ENCODE data around the gene ST7L.
"Not testable (repeated sequence)": the region's sequence is repeated elsewhere in the genome, so short reads cannot be mapped to it uniquely, and the experiment has no call there.

ST7L gene, protein sequence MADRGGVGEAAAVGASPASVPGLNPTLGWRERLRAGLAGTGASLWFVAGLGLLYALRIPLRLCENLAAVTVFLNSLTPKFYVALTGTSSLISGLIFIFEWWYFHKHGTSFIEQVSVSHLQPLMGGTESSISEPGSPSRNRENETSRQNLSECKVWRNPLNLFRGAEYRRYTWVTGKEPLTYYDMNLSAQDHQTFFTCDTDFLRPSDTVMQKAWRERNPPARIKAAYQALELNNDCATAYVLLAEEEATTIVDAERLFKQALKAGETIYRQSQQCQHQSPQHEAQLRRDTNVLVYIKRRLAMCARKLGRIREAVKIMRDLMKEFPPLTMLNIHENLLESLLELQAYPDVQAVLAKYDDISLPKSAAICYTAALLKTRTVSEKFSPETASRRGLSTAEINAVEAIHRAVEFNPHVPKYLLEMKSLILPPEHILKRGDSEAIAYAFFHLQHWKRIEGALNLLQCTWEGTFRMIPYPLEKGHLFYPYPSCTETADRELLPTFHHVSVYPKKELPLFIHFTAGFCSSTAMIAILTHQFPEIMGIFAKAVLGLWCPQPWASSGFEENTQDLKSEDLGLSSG

DNA sequence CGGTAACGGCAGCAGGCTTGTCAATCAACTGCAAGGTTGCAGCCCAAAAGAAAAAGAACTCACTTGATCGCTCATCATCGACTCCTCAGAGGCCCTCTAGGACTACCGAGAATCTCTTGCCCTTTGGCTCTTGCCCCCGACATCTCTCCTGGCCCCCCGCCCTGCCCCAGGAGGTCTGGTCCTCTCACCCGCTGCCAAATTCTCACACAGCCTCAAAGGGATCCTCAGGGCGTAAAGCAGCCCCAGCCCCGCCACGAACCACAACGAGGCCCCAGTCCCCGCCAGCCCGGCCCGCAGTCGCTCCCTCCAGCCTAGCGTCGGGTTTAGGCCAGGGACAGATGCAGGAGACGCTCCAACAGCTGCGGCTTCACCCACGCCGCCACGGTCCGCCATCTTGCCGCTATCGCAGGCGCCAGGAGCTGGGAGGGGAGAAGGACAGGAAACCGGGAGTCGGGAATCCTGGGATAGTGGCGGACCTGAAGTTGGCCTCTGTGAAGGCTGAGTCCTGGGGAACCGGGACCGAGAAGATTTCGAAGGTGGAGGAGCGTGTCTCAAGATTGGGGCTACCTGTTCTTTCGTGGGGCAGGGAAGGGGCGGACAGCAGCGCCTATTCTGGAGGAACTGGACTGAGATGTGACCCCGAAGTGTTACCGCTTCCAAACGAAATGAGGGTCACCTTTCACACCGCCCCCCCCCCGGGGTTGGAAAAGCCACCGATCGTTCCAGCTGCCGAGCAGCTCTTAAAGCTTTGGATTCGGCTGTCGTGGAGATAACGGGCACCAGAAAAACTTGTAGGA lies at the start of gene ST7L:
Gene ST7L (minus strand): TSS at position 421 of the 797 bp plus-strand sequence. CDS start 28 bp downstream, at position 393.
- peak; percentile 65 for DNase-seq

DNA sequence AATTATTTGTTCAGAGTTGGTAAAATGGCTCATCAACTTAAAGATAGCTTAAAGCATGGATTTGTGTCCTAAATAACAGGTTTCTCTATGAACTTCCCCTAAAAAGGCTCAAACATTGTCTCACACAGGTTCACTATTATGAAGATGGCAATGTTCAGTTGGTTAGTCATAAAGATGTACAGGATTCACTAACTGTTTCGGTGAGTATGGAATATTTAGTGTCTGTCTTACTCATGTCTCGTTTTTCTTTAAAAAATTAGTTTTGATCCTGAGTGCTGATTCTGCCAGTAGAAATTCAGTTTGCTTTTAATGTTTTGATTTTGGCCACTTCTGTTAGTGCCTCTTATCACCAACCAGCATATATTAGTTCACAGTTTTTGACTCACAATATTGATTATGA lies 48.0 kb upstream of the ST7L start:
- DNase-seq, result no peak

DNA sequence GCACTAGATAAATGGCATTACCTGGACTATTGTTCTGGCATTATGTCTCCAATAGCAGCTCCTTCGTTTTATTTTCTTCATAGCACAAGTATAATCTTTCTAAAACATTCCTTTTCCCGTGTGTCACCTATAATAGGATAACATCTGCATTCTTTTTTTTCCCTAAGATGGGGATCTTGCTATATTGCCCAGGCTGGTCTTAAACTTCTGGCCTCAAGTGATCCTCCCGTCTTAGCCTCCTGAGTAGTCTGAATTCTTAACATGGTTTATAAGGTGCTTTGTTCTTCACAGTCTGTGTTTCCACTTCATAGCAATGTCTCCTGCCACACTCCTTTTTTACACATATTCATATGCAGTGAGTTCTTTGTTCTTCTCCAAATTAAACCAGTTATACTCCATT lies 46.9 kb upstream of the ST7L start:
- no peak for DNase-seq

DNA sequence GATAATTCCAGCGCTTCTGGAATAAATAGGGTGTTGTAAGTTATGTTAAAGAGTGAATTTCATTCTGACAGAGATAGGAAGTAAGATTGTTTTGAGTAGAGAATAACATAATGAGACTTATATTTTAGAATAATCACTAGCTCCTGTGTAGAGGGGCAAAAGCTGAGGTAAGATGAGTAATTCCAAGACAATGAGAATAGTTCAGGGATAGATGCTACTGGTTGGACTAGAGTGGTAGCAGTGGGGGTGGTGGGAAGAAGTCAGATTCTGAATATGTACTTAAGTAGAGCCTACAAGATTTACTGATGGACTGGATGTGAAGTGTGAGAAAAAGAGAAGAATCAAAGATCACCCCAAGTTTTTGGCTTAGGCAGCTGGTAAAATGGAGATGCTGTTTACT lies 32.3 kb upstream of the ST7L start:
- no peak for DNase-seq

DNA sequence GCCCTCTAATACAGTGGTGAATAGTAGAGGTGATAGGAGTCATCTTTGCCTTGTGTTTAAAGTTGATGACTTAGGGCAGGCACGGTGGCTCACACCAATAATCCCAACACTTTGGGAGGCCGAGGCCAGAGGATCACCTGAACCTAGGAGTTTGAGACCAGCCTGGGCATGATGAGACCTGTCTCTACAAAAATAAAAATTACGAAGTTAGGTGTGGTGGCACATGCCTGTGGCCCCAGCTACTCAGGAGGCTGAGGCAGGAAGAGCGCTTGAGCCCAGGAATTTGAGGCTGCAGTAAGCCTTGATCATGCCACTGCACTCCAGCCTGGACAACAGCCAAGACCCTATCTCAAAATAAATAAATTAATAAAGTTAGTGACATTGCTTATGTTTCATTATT lies 27.3 kb upstream of the ST7L start:
- no peak for DNase-seq

DNA sequence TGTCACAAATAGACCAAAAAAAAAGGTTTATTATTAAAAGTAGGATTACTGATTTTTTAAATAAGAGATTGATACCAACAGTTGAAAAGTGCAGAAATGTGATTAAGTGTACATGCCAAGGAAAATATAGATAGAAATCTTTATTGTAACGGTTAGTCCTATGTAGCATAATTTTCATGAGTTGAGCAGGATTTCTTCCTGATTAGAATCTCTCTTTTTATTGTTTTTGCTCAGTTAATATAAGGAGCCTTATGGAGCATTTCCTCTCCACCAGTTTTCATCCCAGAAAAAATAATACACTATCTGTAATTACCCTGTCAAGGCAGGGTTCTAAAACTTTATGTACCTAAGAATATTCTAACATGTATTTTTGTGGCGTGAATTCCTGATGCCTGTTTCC lies 24.1 kb upstream of the ST7L start:
- DNase-seq, result no peak

DNA sequence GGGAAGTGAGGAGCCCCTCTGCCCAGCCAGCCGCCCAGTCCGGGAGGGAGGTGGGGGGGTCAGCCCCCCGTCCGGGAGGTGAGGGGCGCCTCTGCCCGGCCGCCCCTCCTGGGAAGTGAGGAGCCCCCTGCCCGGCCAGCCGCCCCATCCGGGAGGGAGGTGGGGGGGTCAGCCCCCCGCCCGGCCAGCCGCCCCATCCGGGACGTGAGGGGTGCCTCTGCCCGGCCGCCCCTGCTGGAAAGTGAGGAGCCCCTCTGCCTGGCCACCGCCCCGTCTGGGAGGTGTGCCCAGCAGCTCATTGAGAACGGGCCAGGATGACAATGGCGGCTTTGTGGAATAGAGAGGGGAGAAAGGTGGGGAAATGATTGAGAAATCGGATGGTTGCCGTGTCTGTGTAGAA lies 21.5 kb upstream of the ST7L start:
- DNase-seq, result not testable (repeated sequence)

DNA sequence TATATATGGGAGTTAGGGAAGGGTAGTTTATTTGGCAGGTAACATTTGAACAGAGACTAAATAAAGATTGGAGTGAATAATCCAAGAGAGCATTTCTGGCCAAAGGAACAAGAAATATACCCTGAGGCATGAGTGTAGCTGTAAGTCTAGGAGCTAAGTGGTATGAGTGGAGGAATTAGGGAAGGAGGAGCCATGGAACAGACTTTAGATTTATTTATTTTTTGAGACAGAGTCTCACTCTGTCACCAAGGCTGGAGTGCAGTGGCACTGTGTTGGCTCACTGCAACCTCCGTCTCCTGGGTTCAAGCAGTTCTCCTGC lies 19.1 kb upstream of the ST7L start:
- no peak for DNase-seq

DNA sequence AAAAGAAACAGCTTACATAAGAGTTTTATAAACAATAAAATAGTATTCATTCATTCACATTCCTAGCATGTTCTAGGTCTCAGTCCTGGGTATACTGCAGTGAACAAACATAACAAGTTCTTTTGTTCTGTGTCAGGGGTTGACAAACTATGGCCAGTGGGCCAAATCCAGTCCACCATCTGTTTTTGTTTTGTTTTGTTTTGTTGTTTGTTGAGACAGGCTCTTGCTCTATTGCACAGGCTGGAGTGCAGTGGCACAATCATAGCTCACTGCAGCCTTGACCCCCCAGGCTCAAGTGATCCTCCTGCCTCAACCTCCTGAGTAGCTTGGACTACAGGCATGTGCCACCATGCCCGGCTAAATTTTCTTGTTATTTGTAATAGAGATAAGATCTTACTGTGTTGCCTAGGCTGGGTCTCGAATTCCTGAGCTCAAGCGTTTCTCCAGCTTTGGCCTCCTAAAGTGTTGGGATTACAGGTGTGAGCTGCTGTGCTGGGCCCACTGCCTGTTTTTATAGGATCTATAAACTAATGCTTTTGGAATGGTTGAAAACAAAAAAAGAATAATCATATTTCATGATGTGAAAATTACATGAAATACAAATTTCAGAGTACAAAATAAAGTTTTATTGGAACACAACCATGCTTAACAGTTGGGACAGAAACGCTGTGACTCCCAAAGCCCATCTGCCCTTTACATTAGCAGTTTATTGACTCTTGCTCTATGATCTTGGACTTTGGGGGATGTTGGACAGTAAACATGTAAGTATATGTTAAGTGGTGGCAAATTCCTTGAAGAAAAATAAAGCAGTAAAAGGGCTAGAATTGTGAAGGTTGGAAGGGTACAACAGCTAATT lies 18.5 kb upstream of the ST7L start:
- DNase-seq, result no peak

DNA sequence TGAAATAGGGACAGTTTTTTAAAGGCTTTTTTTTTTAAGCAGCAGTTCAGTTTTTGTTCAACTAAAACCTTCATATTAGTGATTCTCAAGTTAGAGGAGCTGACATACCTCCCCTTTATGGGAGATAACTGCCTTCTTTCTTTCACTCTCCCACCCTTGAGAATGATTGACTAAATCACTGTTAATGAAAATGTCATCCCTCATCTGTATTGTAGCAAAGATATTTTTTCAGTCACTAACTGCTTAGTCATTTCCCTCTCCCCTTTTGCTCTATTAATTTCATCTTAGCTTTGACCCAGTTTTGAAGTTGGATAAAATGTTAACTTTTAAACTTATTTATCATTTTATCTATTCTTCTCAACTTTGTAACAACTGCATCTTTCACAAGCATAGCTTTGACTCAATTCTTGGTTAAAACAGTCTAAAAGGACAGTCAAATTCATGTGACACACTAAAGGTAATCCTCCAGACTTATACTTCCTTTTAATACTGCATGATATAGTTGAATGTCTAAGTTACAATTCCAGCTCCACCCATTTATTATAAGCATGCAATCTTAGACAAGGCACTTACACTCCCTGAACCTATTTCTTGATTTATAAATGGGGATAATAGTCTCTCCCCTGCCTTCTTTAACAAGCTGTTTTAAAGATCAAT lies 17.8 kb upstream of the ST7L start:
- no peak for DNase-seq

DNA sequence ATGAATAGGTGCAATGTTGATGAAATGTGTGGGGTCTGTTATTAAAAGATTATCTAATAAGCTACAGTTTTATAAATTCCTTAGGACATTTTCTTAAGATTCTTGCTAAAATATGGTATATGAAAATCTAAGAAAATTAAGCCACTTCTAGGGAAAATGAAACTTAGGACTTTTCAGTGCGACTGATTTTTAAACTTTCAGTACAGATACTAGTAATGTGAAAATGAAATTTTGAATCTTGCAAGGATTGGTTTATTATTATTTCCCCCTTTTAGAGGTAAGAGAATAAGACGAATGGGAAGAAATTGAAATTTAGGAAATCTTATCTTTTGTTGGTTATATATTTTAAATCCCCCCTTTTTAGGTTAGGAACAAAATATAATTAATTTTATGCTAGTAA lies 17.1 kb upstream of the ST7L start:
- no peak for DNase-seq

DNA sequence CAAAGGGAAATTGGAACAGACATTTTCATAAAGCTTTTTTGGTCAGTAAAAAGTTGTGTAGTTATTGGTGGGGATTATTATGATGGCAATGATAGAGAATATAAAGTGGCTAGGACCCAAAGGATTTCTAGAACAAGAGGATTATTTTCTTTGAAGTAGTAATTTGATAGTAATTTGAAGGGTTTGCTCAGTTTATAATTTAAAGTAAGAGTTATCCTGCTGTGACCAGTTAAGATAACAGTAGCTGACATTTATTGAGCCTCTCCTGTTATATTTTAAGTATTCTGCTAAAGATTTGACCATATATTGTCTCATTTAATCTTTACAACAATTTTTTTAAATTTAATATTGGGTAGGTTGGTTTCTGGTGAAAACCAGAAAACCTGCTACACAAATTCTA lies 15.4 kb upstream of the ST7L start:
- DNase-seq, result no peak

DNA sequence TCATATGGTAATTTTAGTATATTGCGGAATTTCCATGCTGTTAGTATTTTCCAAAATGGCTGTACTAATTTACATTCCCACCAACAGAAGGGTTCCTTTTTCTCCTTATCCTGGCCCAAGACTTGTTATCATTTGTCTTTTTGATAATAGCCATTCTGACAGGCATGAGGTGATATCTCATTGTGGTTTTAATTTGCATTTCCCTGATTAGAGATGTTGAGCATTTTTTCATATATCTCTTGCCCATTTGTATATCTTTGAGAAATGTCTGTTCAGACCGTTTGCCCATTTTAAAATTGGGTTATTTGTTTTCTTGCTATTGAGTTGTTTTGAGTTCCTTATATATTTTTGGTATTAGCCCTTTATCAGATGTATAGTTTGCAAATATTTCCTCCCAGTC lies 14.7 kb upstream of the ST7L start:
- DNase-seq, result no peak

DNA sequence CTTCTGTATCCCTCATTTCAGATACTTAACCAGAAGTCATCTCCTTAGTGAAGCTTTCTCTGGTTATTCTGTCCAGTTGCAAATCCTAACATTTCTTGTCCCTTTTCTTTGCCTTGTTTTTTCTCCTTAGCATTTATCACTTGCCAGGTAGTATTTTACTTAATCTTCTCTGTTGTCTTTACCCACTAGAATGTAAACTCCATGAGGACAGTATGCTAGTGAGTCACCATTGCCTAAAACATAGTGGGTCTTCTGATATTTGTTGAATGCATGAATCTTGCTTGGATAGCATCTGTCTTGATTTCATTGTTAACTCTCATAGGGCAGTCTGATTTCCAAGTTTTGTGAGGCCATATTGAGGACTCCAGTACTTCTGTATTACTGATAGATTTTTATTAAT lies 10.3 kb upstream of the ST7L start:
- DNase-seq, result no peak

DNA sequence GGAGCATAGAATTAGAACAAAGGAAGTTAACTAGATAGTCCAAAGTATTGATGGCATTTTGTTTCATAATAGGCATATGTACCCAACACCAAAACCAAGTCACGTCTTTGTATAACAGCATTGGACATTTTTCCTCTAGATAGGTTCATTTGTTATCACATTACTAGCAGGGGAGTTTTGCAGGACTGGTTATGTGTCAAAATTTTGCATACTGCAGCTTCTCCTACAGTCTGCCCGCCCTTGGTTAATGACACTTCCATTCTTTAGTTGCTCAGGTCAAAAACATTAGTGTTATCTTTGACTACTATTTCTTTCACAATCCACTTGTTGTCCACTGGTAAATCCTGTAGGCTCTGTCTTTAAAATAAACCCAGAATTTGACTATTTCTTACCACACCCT lies 9.6 kb upstream of the ST7L start:
- DNase-seq, result no peak

DNA sequence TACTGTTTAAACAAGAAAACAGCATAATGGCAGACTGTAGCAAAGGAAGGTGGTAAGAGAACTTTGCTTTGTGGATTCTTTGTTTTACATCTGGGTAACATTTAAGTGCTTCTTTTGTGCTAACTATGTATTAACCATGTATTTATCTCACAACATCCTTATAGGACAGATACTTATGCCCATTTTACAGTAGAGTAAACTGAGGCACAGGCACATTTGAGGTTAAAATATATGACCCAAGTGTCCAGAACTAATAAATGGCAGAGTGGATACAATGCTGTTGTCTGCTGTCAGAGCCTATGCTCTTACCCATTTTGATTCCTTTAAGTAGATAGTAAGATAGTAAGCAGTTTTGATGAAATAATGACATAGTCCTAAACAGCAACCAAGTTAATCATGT lies 7.9 kb upstream of the ST7L start:
- DNase-seq, result no peak

DNA sequence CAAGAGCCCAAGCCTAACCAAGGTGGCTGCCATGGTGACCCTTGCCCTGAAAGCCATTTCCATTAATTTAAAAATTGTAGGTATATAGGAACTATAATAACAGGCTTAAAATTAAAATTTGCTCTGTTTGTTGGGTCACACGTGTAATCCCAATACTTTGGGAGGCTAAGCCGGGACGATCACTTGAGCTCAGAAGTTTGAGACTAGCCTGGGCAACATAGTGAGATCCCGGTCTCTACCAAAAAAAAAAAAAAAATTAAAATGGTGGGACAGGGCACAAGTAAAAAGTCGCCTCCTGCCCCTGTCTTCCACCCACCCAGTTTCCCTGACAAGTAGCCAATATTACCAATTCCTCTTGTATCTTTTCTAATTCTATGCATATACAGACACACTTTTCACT lies 7.3 kb upstream of the ST7L start:
- no peak for DNase-seq

DNA sequence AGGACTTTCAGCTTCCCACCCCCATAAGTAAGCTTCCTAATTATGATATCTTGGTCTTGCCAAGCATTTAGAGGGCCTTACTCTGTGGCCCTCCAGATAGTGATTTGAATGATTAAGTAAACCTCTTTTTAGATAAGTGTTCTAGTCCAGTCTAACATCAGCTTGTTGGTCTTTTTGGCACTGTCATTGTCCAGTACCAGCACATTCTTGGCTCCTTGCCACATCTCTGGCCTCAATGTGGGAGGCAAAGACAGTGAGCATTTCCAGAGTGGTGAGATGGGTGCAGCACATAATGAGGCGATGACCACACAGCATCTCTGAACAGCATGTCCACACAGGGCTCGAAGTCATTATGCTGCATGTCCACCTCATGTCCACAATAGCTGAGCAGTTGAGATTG lies 6.8 kb upstream of the ST7L start:
- no peak for DNase-seq

DNA sequence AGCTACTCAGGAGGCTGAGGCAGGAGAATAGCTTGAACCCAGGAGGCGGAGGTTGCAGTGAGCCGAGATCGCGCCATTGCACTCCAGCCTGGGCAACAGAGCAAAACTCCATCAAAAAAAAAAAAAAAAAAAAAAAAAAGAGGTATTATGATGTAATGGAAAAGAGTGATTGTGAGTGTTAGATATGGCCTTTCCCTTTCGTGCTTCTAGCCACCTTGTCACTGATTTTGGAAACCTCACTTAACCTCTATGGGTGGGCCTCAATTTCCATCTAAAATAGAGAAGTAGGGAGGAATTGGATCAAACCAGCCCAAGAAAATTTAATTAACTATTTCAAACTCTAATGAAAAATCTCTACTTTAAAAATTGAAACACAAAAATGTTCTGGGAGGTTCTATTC lies 5.6 kb upstream of the ST7L start:
- DNase-seq, result not testable (repeated sequence)

DNA sequence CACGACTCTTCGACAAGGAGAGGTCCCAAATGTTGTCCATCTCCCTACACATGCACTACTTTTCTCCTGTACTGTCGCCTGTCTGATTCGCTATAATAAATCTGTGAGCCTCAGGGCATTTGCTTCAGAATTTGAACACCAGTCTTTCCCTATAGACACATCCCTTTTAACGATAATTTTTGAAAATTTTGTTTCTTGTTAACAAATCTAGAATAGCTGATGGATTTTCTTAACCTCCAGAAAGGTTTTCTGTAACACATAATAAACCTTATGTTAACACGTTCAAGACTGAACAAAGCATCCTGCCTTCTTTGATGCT lies 1.4 kb upstream of the ST7L start:
- DNase-seq, result no peak

DNA sequence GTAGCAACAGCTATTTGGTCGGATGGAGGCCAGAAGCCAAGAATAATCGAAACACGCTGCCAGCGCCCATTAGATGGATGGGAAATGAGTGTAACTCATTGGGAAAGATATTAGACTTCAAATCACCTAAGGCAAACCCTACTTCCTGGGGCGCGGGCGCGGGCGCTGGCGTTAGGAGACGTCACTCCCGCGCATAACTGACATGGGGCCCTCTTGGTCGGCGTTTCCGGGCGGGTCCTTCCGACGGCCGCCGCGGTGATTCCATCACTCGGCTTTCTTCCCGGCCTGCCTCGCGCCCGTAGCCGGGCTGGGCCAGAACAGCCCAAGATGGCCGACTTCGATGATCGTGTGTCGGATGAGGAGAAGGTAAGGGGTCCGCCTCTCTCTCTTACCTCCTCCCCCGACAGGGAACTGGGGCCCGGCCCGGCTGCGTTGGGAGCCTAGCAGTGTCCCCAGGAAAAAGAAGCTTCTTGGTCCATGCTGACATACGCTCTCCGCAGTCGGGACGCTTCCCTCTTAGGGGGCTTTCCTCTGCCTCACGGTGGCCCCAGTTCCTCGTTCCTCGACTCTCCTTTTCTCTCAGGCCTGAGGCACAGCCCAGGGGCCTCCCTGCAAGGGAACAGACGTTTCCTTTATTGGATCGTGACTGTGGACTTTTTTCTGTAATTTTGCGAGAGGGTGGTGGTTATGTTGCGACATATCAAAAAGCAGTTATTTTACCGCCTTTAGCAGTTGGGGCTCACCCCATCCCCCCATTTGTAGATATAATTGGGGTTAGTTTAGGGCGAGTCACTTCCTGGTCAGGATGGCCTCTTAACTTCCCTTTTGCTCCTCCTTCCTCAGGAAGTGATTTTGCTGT lies 806 bp upstream of the ST7L start, which contains the start of gene CAPZA1:
Gene CAPZA1 (plus strand): TSS at position 315 of the 859 bp plus-strand sequence. CDS start 13 bp downstream, at position 328.
- DNase-seq, result peak; percentile 88
